ENCODE measurements around the gene NTSR1. TPM values are rescaled to one million over a fixed set of nuclear protein-coding genes. Genes with fewer than 3 reads are reported as not detected.

NTSR1 gene
- polyA plus RNA-seq, 3 donors = 0.35 to 2.5 (median 0.40) TPM

GRCh38 chr20:62668441-62669027 lies 40.1 kb upstream of the NTSR1 start:
- intact Hi-C loops (cut with micrococcal nuclease) = loop anchor here (2.0 to 5.0 kb wide), 4 partner anchors 39 to 139 kb away; partner anchors contain the start of gene NTSR1 (in 1 of the 2)
- Histone ChIP-seq H3K9ac (ENCODE audit: insufficient read depth, low read length, poor library complexity, severe bottlenecking) (no peak overlapping the region), H3K4me1 (ENCODE audit: control insufficient read depth in 1 of 2, insufficient read depth in 2 of 2, low read length in 2 of 2) (peaks cover 32 to 65% of the 10 kb centered on the region in 2 donors), H3K27ac (ENCODE audit: low read depth in 1 of 2, low read length in 2 of 2) (no peak overlapping the region), H3K4me3 (replicated peaks in 1 of 3; ENCODE audit: low read depth in 2 of 3, low read length in 3 of 3) (no peak overlapping the region), H4K20me1 (ENCODE audit: insufficient read depth, low read length) (no peaks in the 10 kb centered on the region), H2AFZ (ENCODE audit: insufficient read depth, low read depth, low read length, poor library complexity, severe bottlenecking) (no peak overlapping the region), H3K79me2 (ENCODE audit: insufficient read depth, low read length) (no peaks in the 10 kb centered on the region), H3K27me3 (ENCODE audit: control insufficient read depth in 2 of 2, insufficient read depth in 2 of 2, low read length in 2 of 2) (no peaks in the 10 kb centered on the region), H3K36me3 (replicated peaks in 1 of 2; ENCODE audit: control insufficient read depth in 1 of 2, insufficient read depth in 2 of 2, low read length in 2 of 2) (no peaks in the 10 kb centered on the region), H3K9me3 (replicated peaks in 1 of 2; ENCODE audit: control insufficient read depth in 1 of 2, insufficient read depth in 1 of 2, low read length in 2 of 2) (no peaks in the 10 kb centered on the region), H3K4me2 (replicated peaks; ENCODE audit: extremely low read depth, low read length, poor library complexity, severe bottlenecking) (no peak overlapping the region)
- Mint-ChIP-seq H3K36me3 (peaks cover 0 to 2% of the 10 kb centered on the region in 2 donors), H3K27me3 (ENCODE audit: low read depth in 3 of 3) (peaks cover 0 to 2% (median 1%) of the 10 kb centered on the region in 3 donors), H3K4me1 (peaks cover 47% of the 10 kb centered on the region), H3K4me3 (no peak overlapping the region), H3K27ac (no peak overlapping the region), H3K9me3 (peaks cover 0 to 3% (median 0%) of the 10 kb centered on the region in 7 donors)
- peak; percentile 96 for TF ChIP-seq CTCF (IDR thresholded peaks at IDR 0.05)
- WGBS (ENCODE audit: insufficient coverage) = 63% methylated on average over 8 of the region's 13 CpGs
- DNase-seq = peak in 2 of 3 donors; percentile 69 to 73

DNA sequence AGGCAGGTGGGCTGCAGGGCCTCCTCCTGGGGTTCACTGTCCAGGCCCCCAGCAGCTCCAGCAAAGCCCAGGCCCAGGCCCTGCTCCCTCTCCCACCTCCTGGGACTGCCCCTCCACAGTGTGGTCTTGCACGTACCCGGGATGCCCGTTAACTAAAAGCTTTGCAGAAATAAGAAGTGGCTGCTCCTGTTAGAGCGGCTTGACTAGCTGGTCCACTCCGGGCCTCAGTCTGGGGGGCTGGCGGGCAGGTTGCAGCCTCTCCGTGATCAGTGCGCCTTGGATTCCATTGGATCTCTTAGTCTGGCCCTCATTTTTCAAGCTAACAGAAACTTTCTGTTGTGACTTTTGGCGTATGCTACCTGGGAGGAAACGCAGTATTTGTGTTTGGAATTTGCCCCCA lies 39.4 kb upstream of the NTSR1 start:
- Histone ChIP-seq H3K9ac (ENCODE audit: insufficient read depth, low read length, poor library complexity, severe bottlenecking) (no peak overlapping the region), H3K27ac (ENCODE audit: low read depth in 1 of 2, low read length in 2 of 2) (no peak overlapping the region), H3K9me3 (replicated peaks in 1 of 2; ENCODE audit: control insufficient read depth in 1 of 2, insufficient read depth in 1 of 2, low read length in 2 of 2) (no peaks in the 10 kb centered on the region), H3K4me1 (ENCODE audit: control insufficient read depth in 1 of 2, insufficient read depth in 2 of 2, low read length in 2 of 2) (peaks cover 33 to 72% of the 10 kb centered on the region in 2 donors), H3K4me2 (replicated peaks; ENCODE audit: extremely low read depth, low read length, poor library complexity, severe bottlenecking) (no peak overlapping the region), H3K4me3 (replicated peaks in 1 of 3; ENCODE audit: low read depth in 2 of 3, low read length in 3 of 3) (no peak overlapping the region), H3K79me2 (ENCODE audit: insufficient read depth, low read length) (no peaks in the 10 kb centered on the region), H2AFZ (ENCODE audit: insufficient read depth, low read depth, low read length, poor library complexity, severe bottlenecking) (no peak overlapping the region), H3K36me3 (replicated peaks in 1 of 2; ENCODE audit: control insufficient read depth in 1 of 2, insufficient read depth in 2 of 2, low read length in 2 of 2) (no peaks in the 10 kb centered on the region), H4K20me1 (ENCODE audit: insufficient read depth, low read length) (no peaks in the 10 kb centered on the region), H3K27me3 (ENCODE audit: control insufficient read depth in 2 of 2, insufficient read depth in 2 of 2, low read length in 2 of 2) (no peaks in the 10 kb centered on the region)
- peaks cover 53% of the 10 kb centered on the region for H3K4me1 Mint-ChIP-seq
- 87% methylated on average over 10 of the region's 10 CpGs for WGBS (ENCODE audit: insufficient coverage)
- no peak for DNase-seq
- peaks cover 0 to 6% (median 0%) of the 10 kb centered on the region in 7 donors for H3K9me3 Mint-ChIP-seq
- no peak overlapping the region for H3K4me3 Mint-ChIP-seq
- intact Hi-C loops (cut with micrococcal nuclease) = loop anchor here (2.0 to 5.0 kb wide), 4 partner anchors 38 to 138 kb away; partner anchors contain the start of gene NTSR1 (in 1 of the 2)
- peaks cover 0 to 4% (median 3%) of the 10 kb centered on the region in 3 donors for H3K27me3 Mint-ChIP-seq (ENCODE audit: low read depth in 3 of 3)
- TF ChIP-seq CTCF (IDR thresholded peaks at IDR 0.05) = no peak
- peaks cover 2 to 4% of the 10 kb centered on the region in 2 donors for H3K36me3 Mint-ChIP-seq
- H3K27ac Mint-ChIP-seq = no peak overlapping the region
